Ovary (tissue), 9 donors: ENCODE data around the gene RPS6KA5. TPM values are rescaled to one million over a fixed set of nuclear protein-coding genes. Genes with fewer than 3 reads are reported as not detected.

Experiments
- DNase-seq, 5 donors: peaks; one replicate each; pipeline ENCODE4 v3.0.0-alpha.2; 2019 to 2020
- H3K27ac ChIP-seq, 2 donors: fragments of 200-600 bp; one replicate each; pipeline versions ENCODE4 v1.5.1 to v1.8.0; 2019 to 2022
- H3K27me3 ChIP-seq: fragments of 200-600 bp; one replicate; pipeline ENCODE4 v1.8.0; 2022
- H3K36me3 ChIP-seq: fragments of 200-600 bp; sonication (generic); one replicate; pipeline ENCODE4 v1.5.1; 2019
- H3K4me1 ChIP-seq: one replicate; pipeline ENCODE4 v1.8.1; 2013; ENCODE audit warnings: mild to moderate bottlenecking, moderate library complexity; ENCODE audit not compliant: insufficient read depth
- H3K4me3 ChIP-seq: fragments of 200-600 bp; sonication (generic); one replicate; pipeline ENCODE4 v1.5.1; 2017
- H3K9me3 ChIP-seq, 2 donors: fragments of 200-600 bp in 1 of 2; sonication (generic) in 1 of 2; one replicate each; pipeline versions ENCODE4 v1.5.1 to v1.8.1; 2013 to 2019; ENCODE audit warnings: mild to moderate bottlenecking in 1 of 2, moderate library complexity in 1 of 2
- CTCF ChIP-seq, 3 donors: fragments of 450-650 bp in 2 of 3; fragments of 200-600 bp in 1 of 3; IDR thresholded peaks; one replicate each; pipeline versions ENCODE4 v1.5.1 to v1.8.0; 2016 to 2022; ENCODE audit warnings: antibody characterized with exemption in 3 of 3, mild to moderate bottlenecking in 1 of 3
- EP300 ChIP-seq: sonication (generic); formaldehyde crosslinking; IDR thresholded peaks from one replicate; pipeline ENCODE4 v1.6.1; 2017; ENCODE audit warnings: antibody characterized with exemption
- POLR2A ChIP-seq: fragments of 450-650 bp; IDR thresholded peaks from one replicate; pipeline ENCODE4 v1.6.1; 2017; ENCODE audit warnings: antibody characterized with exemption, mild to moderate bottlenecking, moderate library complexity
- WGBS, 3 donors: extraction: QIAGEN DNeasy Blood & Tissue Kit in 1 of 3; methylation state at CpG; one replicate each; pipeline versions ENCODE4 v1.1.5 to v1.1.7; 2013 to 2017; 5-methylcytosine and 5-hydroxymethylcytosine counted together
- intact Hi-C, 4 donors: fragments of 100-400 bp; cut with DNase I; formaldehyde crosslinking; loops; one replicate each; pipeline versions ENCODE4 v1.11.0 to v1.15.1; 2022 to 2023
- polyA plus RNA-seq, 2 donors: library from polyadenylated mRNA; stranded (reverse); fragments of 200-250 nt in 1 of 2; fragments of 350-450 nt in 1 of 2; fragmentation: Illumina TruSeq in 1 of 2; extraction: RNeasy Lipid Tissue Mini Kit (QIAGEN cat#74804) in 1 of 2; gene quantifications; one replicate each; pipeline ENCODE4 v1.2.3, GENCODE V29; 2013 to 2014
- total RNA-seq, 7 donors: library from RNA; depleted of rRNA in 2 of 7; stranded (reverse); fragments of >200 nt in 2 of 7; fragmentation: NEBNext Ultra II Directional in 3 of 7; extraction: Animal tissue kit (Norgen Biotek cat#: 25700) in 3 of 7; gene quantifications; one replicate each; pipeline versions ENCODE4 v1.1.0 to v1.2.4, GENCODE V29; 2016 to 2023
- donor health status: DM: no; HTN: no; CAD: no; lungs with moderate emphysema.
- donor health status: DM: no; HTN: no; CAD: no.
- donor health status: Bipolar disorder and iron deficiency.
- donor health status: DM: yes; HTN: yes; CAD: no.
- donor health status: DM: no; HTN: no; CAD: no.
- donor health status: DM: yes; HTN: yes; CAD: no.

Gene RPS6KA5
- total and polyA plus RNA-seq, 9 donors, result 3.8 to 19.0 (median 8.4) TPM

- WGBS, 3 donors, result 94 to 97% (median 95%) methylated on average over 3 of the region's 3 CpGs
- TF ChIP-seq POLR2A (no peak), EP300 (no peak), CTCF (IDR thresholded peaks at IDR 0.05) (no peak)
- Histone ChIP-seq H3K9me3 (no peaks in the 10 kb centered on the region), H3K36me3 (no peaks in the 10 kb centered on the region), H3K4me3 (no peak overlapping the region), H3K27ac (no peak overlapping the region), H3K4me1 (no peaks in the 10 kb centered on the region), H3K27me3 (no peaks in the 10 kb centered on the region)
- DNase-seq, result no peak
- intact Hi-C loops, result no loop called here
These were observed 123.5 kb downstream of the RPS6KA5 start for GRCh38 chr14:90936757-90937440.

GRCh38 chr14:90924621-90925340 is 135.7 kb downstream of the RPS6KA5 start:
- no peaks in the 10 kb centered on the region for H3K9me3 ChIP-seq
- no peak overlapping the region for H3K4me3 ChIP-seq
- intact Hi-C loops, result no loop called here
- no peaks in the 10 kb centered on the region for H3K27me3 ChIP-seq
- H3K4me1 ChIP-seq, result no peaks in the 10 kb centered on the region
- WGBS, 3 donors, result 72 to 85% (median 73%) methylated on average over 4 of the region's 4 CpGs
- no peak for TF ChIP-seq POLR2A
- TF ChIP-seq CTCF (IDR thresholded peaks at IDR 0.05), result no peak
- no peak for TF ChIP-seq EP300
- DNase-seq, result no peak
- no peak overlapping the region for H3K27ac ChIP-seq
- H3K36me3 ChIP-seq, result no peaks in the 10 kb centered on the region

DNA sequence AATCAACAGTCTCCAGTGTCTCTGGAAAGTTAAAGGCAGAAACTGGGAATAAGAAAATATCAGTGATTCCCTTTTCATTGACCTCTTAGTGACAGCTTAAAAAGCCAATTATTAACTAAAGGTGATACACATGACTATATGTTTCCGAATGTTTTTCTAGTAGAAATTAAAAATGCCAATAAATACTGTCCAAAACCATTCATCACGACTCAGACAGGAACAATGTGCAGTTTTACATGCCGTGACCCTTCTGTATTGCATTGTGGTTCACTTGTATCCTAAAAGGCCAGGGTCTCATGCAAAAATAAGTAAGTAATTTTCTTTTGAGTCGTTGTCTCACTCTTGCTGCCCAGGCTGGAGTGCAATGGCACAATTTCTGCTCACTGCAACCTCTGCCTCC is 138.3 kb downstream of the RPS6KA5 start:
- no peaks in the 10 kb centered on the region for H3K36me3 ChIP-seq
- no peak overlapping the region for H3K4me3 ChIP-seq
- DNase-seq, result no peak
- intact Hi-C loops, result no loop called here
- H3K9me3 ChIP-seq, result no peaks in the 10 kb centered on the region
- no peaks in the 10 kb centered on the region for H3K27me3 ChIP-seq
- TF ChIP-seq POLR2A (no peak), EP300 (no peak)
- WGBS, 3 donors, result 89 to 94% (median 93%) methylated on average over 4 of the region's 4 CpGs
- no peaks in the 10 kb centered on the region for H3K4me1 ChIP-seq
- no peak overlapping the region for H3K27ac ChIP-seq

GRCh38 chr14:90911121-90911520 is 149.3 kb downstream of the RPS6KA5 start:
- H3K27me3 ChIP-seq, result no peaks in the 10 kb centered on the region
- no peak overlapping the region for H3K27ac ChIP-seq
- H3K9me3 ChIP-seq, result no peaks in the 10 kb centered on the region
- H3K36me3 ChIP-seq, result no peaks in the 10 kb centered on the region
- TF ChIP-seq POLR2A (no peak), EP300 (no peak), CTCF (IDR thresholded peaks at IDR 0.05) (no peak)
- no peaks in the 10 kb centered on the region for H3K4me1 ChIP-seq
- no peak overlapping the region for H3K4me3 ChIP-seq
- WGBS, 3 donors, result 11 to 24% (median 19%) methylated on average over 1 of the region's 1 CpG
- intact Hi-C loops, result no loop called here
- no peak for DNase-seq

DNA sequence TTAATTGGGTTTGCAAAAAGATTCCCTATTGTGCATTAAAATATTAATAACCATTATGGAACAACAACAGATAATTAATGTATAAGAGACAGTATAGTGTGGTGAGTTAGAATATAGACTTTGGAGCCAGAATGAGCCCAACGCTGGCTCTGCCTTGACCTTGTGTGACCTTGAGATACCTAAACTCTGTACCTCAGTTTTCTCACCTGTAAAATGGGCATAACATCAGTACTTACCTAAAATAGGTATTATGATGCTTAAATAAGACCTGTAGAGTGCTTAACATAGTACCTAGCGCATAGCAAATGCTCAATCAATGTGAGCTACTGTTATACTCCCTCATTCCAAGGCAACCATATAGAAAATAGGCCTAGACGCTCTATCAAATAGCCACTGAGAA is 153.3 kb downstream of the RPS6KA5 start:
- TF ChIP-seq EP300 (no peak), CTCF (IDR thresholded peaks at IDR 0.05) (no peak), POLR2A (no peak)
- no peaks in the 10 kb centered on the region for H3K36me3 ChIP-seq
- intact Hi-C loops, result loop anchor here in 3 of 4 donors (10.0 kb wide), 1 partner anchor 378 kb away; no protein-coding TSS in a partner anchor
- H3K4me1 ChIP-seq, result no peaks in the 10 kb centered on the region
- 84 to 90% (median 90%) methylated on average over 3 of the region's 3 CpGs for WGBS, 3 donors
- H3K27ac ChIP-seq, result no peak overlapping the region
- H3K9me3 ChIP-seq, result no peaks in the 10 kb centered on the region
- no peaks in the 10 kb centered on the region for H3K27me3 ChIP-seq
- DNase-seq, result no peak
- H3K4me3 ChIP-seq, result no peak overlapping the region
